H1 (cell line): Measurements from ENCODE around the gene GPANK1. TPM values are rescaled to one million over a fixed set of nuclear protein-coding genes. Genes with fewer than 3 reads are reported as not detected.

Experiments
- RNF2 ChIP-seq: fragments of 200-900, 300-1000 bp; sonication (generic); IDR thresholded peaks from 2 replicates; pipeline ENCODE4 v1.7.1; 2016; ENCODE audit warnings: borderline replicate concordance, low read depth, mild to moderate bottlenecking, antibody characterized with exemption, low read length; ENCODE audit not compliant: poor library complexity, severe bottlenecking; ENCODE audit errors: missing control alignments
- polyA plus RNA-seq, 7 experiments: library from polyadenylated mRNA; depleted of rRNA in 3 of 7; stranded (reverse) in 5 of 7; unstranded in 2 of 7; fragments of >200 nt in 5 of 7; fragments of 200-250 nt in 2 of 7; gene quantifications; 1 replicate in 5 of 7; 2 replicates in 1 of 7; 4 replicates in 1 of 7; pipeline versions ENCODE4 v1.2.1 to v1.2.3, GENCODE V29; 2011 to 2013; ENCODE audit warnings: missing spikeins in 2 of 7, mixed read lengths in 2 of 7
- total RNA-seq: library from RNA; stranded (reverse); fragmentation: NEBNext Ultra II Directional; extraction: Animal tissue kit (Norgen Biotek cat#: 25700); gene quantifications from 2 replicates; pipeline ENCODE4 v1.2.1, GENCODE V29; 2021
- TF ChIP-seq, protein P1 (sequence below): IDR thresholded peaks from 2 replicates; pipeline ENCODE4 v1.6.1; 2012; ENCODE audit warnings: inconsistent platforms
- TF ChIP-seq, protein P2 (sequence below): IDR thresholded peaks from 2 replicates; pipeline ENCODE4 v1.6.1; 2012; ENCODE audit warnings: low read length, inconsistent platforms

GPANK1 gene
- total and polyA plus RNA-seq, 2 of the 8 experiments (the other 6 are each of a cell fraction or from before 2014, with no cell fraction given): 24.5 to 30.2 TPM

DNA sequence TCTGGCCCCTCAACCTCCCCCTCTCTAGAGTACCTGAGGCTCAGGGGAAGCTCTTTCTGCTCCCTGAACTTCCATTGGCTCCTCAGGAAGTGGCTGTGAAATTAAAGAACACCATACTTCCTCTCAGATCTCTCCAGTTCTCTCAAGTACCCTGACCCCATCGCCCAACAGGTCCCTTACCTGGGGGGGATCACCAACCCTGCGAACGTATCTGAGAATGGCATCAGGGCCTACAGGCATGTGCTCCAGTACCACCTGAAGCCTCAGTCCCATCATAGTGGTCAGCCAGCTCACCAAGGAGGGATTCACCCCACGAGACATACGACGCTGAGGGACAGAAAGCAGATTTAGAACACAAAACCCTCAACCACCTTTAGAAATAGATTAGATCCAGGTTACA is 24.2 kb downstream of the GPANK1 start (continued):
- TF ChIP-seq RNF2: no peak
- TF ChIP-seq, protein P1, sequence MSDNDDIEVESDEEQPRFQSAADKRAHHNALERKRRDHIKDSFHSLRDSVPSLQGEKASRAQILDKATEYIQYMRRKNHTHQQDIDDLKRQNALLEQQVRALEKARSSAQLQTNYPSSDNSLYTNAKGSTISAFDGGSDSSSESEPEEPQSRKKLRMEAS: no peak
- TF ChIP-seq, protein P2, sequence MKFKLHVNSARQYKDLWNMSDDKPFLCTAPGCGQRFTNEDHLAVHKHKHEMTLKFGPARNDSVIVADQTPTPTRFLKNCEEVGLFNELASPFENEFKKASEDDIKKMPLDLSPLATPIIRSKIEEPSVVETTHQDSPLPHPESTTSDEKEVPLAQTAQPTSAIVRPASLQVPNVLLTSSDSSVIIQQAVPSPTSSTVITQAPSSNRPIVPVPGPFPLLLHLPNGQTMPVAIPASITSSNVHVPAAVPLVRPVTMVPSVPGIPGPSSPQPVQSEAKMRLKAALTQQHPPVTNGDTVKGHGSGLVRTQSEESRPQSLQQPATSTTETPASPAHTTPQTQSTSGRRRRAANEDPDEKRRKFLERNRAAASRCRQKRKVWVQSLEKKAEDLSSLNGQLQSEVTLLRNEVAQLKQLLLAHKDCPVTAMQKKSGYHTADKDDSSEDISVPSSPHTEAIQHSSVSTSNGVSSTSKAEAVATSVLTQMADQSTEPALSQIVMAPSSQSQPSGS: no peak
